Adrenal gland (tissue), 12 donors: ENCODE data around the gene ZNF813. TPM values are rescaled to one million over a fixed set of nuclear protein-coding genes. Genes with fewer than 3 reads are reported as not detected.

Source experiments
- DNase-seq, 7 donors: peaks; one replicate each; pipeline ENCODE4 v3.0.0-alpha.2; 2019 to 2020
- H3K27ac ChIP-seq, 5 donors: fragments of 200-600 bp; sonication (generic) in 4 of 5; 1 replicate in 3 of 5; 2 replicates in 2 of 5; pipeline versions ENCODE4 v1.5.1 to v1.8.0; 2016 to 2020; ENCODE audit warnings: mild to moderate bottlenecking in 1 of 5
- H3K27me3 ChIP-seq: fragments of 200-600 bp; 2 replicates; pipeline ENCODE4 v1.8.0; 2021
- H3K36me3 ChIP-seq, 2 donors: fragments of 200-600 bp; replicated peaks in 1 of 2; 1 replicate in 1 of 2; 2 replicates in 1 of 2; pipeline versions ENCODE4 v1.5.1 to v1.8.0; 2018 to 2022
- H3K4me1 ChIP-seq, 2 donors: fragments of 200-600 bp; replicated peaks in 1 of 2; 1 replicate in 1 of 2; 2 replicates in 1 of 2; pipeline versions ENCODE4 v1.5.1 to v1.8.0; 2018 to 2021
- H3K4me3 ChIP-seq, 4 donors: fragments of 200-600 bp; sonication (generic) in 3 of 4; one replicate each; pipeline ENCODE4 v1.5.1; 2016 to 2018
- H3K9me3 ChIP-seq, 3 donors: fragments of 200-600 bp; sonication (generic) in 1 of 3; replicated peaks in 1 of 3; 1 replicate in 2 of 3; 2 replicates in 1 of 3; pipeline versions ENCODE4 v1.5.1 to v1.8.0; 2016 to 2021
- POLR2A ChIP-seq, 2 donors: fragments of 450-650 bp; IDR thresholded peaks; one replicate each; pipeline ENCODE4 v1.6.1; 2017; ENCODE audit warnings: antibody characterized with exemption in 2 of 2, mild to moderate bottlenecking in 2 of 2, moderate library complexity in 1 of 2
- WGBS, 4 donors: extraction: QIAGEN DNeasy Blood & Tissue Kit in 2 of 4; methylation state at CpG; one replicate each; pipeline versions ENCODE4 v1.1.5 to v1.1.7; 2013 to 2017; 5-methylcytosine and 5-hydroxymethylcytosine counted together
- intact Hi-C, 2 donors: fragments of 100-400 bp; cut with DNase I; formaldehyde crosslinking; loops; one replicate each; pipeline versions ENCODE4 v1.14.1 to v1.15.0; 2022 to 2023
- polyA plus RNA-seq, 3 donors: library from polyadenylated mRNA; stranded (reverse); fragments of 200-250 nt in 2 of 3; fragments of 350-450 nt in 1 of 3; fragmentation: Illumina TruSeq in 1 of 3; extraction: RNeasy Lipid Tissue Mini Kit (QIAGEN cat#74804) in 1 of 3; gene quantifications; one replicate each; pipeline ENCODE4 v1.2.3, GENCODE V29; 2013 to 2014
- total RNA-seq, 9 donors: library from RNA; depleted of rRNA in 4 of 9; stranded (reverse); fragments of >200 nt in 4 of 9; fragments of 120-200 nt in 1 of 9; fragmentation: NEBNext Ultra II Directional in 1 of 9; extraction: Animal tissue kit (Norgen Biotek cat#: 25700) in 1 of 9; gene quantifications; one replicate each; pipeline versions ENCODE4 v1.1.0 to v1.2.4, GENCODE V29; 2013 to 2023
- TF ChIP-seq, protein P1 (sequence below), 6 experiments: fragments of 450-650 bp in 4 of 6; fragments of 200-600 bp in 2 of 6; sonication (generic) in 1 of 6; IDR thresholded peaks; 1 replicate in 5 of 6; 2 replicates in 1 of 6; pipeline versions ENCODE4 v1.5.1 to v1.8.0; 2016 to 2021; ENCODE audit warnings: antibody characterized with exemption in 6 of 6, mild to moderate bottlenecking in 2 of 6, moderate library complexity in 1 of 6
- donor health status: healthy with polysubstance abuse.
- donor health status: Bipolar disorder and iron deficiency.
- donor health status: DM: yes; HTN: yes; CAD: no.
- donor health status: DM: no; HTN: no; CAD: no.
- donor health status: DM: no; HTN: no; CAD: no.
- donor health status: DM: yes; HTN: yes; CAD: no.

Gene ZNF813
- total and polyA plus RNA-seq, 12 donors = 0.51 to 6.4 (median 2.5) TPM

DNA sequence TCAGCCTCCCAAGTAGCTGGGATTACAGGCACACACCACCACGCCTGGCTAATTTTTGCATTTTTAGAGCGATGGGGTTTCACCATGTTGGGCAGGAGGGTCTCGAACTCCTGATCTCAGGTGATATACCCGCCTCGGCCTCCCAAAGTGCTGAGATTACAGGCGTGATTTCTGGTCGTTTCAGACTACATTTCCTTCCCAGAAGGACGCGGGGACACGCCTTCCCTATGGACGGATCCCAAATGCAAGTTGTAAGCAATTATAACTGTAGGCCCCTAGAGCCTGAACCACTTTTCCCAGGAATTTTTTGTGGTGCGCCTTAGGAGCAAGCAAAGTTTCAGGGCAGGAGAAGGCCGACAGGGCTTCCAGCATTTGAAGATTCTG, 52.6 kb downstream of the ZNF813 start:
- intact Hi-C loops = no loop called here

DNA sequence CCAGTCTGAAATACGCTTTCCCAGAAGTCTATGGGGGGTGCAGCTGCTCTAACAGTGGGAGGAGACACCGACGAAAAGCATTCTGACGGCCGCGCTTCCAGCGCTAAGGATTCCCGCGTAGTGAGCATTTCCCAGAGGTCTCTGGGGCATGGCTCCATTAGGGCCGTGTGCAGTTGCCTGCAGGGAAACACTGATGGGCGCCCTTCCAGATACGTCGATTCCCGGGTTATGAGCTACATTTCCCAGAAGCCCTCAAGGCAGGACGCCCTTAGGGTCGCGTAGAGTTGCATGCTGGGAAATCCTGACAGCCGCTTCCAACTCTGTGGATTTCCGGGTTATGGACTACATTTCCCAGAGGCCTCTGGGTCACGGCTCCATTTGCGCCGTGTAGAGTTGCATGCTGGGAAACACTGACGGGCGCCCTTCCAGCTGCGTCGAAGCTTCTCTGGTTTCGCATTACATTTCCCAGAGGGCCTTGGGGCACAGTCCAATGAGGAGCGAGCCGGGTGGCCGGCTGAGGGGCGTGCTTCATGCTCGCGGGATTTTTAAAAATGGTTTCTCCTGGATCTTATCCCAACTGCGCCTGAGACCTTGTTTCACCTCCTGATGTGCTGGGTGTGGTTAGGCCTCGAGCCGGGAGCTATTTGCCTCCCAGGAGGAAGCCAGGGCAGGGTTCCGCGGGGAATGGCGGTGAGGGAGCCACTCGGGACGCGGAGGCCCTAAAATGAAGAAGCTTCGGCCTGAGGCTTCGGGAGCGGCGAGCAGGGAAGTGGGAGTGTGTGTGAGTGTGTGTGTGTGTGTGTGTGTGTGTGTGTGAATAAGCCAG, 53.2 kb downstream of the ZNF813 start:
- Histone ChIP-seq H3K4me3 (peak overlapping the region in 2 of 4 donors; percentile 31 to 55), H3K27me3 (no peaks in the 10 kb centered on the region), H3K9me3 (peaks cover 0 to 6% (median 0%) of the 10 kb centered on the region in 3 donors), H3K4me1 (peaks cover 0 to 9% of the 10 kb centered on the region in 2 donors), H3K27ac (peak overlapping the region; percentile 24 to 90 (median 74)), H3K36me3 (no peaks in the 10 kb centered on the region)
- WGBS, 4 donors = 0 to 2% (median 1%) methylated on average over 10 to 46 of the region's 46 CpGs
- intact Hi-C loops = no loop called here
- TF ChIP-seq POLR2A (IDR thresholded peaks at IDR 0.05) = no peak
- DNase-seq = peak; percentile 97 to 99 (median 97)

More for the DNA sequence above, 52.6 kb downstream of the ZNF813 start:
- Histone ChIP-seq H3K9me3 (no peaks in the 10 kb centered on the region), H3K36me3 (no peaks in the 10 kb centered on the region), H3K4me3 (peak overlapping the region in 2 of 4 donors; percentile 13 to 55), H3K4me1 (peaks cover 0 to 9% of the 10 kb centered on the region in 2 donors), H3K27me3 (no peaks in the 10 kb centered on the region), H3K27ac (peak overlapping the region; percentile 24 to 90 (median 74))
- TF ChIP-seq, protein P1, sequence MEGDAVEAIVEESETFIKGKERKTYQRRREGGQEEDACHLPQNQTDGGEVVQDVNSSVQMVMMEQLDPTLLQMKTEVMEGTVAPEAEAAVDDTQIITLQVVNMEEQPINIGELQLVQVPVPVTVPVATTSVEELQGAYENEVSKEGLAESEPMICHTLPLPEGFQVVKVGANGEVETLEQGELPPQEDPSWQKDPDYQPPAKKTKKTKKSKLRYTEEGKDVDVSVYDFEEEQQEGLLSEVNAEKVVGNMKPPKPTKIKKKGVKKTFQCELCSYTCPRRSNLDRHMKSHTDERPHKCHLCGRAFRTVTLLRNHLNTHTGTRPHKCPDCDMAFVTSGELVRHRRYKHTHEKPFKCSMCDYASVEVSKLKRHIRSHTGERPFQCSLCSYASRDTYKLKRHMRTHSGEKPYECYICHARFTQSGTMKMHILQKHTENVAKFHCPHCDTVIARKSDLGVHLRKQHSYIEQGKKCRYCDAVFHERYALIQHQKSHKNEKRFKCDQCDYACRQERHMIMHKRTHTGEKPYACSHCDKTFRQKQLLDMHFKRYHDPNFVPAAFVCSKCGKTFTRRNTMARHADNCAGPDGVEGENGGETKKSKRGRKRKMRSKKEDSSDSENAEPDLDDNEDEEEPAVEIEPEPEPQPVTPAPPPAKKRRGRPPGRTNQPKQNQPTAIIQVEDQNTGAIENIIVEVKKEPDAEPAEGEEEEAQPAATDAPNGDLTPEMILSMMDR (IDR thresholded peaks at IDR 0.05) = peak in 1 of 6 experiments; percentile 7
- no peak for TF ChIP-seq POLR2A (IDR thresholded peaks at IDR 0.05)
- 58 to 67% (median 66%) methylated on average over 11 to 13 of the region's 13 CpGs for WGBS, 4 donors
- no peak for DNase-seq

DNA sequence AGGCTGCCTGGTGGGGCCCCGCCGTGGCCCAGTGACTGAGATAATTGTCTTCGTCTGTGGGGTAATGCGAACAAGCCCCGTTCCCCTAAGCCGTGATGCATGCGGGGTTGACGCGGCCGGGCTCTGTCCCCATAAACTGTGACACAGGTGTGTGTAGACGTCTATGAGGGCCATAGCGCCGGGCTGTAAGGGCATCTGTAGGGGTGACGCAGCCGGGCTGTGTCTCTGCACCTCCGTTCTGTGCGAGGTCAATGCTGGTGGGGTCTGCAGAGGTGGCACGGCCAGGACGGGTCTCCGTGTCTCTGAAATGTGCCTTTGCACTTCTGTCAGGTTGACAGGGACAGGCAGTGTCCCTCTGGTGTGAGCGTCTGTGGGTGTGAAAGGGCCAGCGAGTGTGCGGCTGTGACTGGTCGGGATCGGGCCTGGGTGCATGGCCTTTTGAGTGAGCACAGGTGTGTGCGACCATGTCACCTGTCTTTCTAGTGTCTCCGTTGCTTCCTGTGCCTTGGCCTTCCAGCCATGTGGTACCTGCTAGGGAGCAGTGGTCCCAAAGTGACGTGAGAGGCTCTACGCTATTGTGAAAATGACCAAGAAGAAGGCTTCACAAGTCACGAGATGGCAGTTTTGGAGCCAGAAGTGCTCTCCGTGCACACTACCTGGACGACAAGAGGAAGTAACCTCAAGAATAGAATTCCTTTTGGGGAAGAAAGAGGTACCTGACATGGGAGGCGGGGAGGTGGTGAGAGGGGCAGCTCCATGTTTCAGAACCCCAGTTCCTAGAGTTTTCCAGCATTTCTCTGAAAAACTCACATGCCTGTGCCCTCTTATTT, 54.1 kb downstream of the ZNF813 start:
- 20 to 52% (median 28%) methylated on average over 11 to 33 of the region's 33 CpGs for WGBS, 4 donors
- DNase-seq = peak in 2 of 7 donors; percentile 32 to 55
- Histone ChIP-seq H3K4me1 (peaks cover 0 to 9% of the 10 kb centered on the region in 2 donors), H3K4me3 (peak overlapping the region in 2 of 4 donors; percentile 31 to 55), H3K9me3 (peaks cover 0 to 10% (median 0%) of the 10 kb centered on the region in 3 donors), H3K27me3 (no peaks in the 10 kb centered on the region), H3K36me3 (no peaks in the 10 kb centered on the region), H3K27ac (peak overlapping the region in 1 of 5 donors; percentile 90)
- intact Hi-C loops = no loop called here
- TF ChIP-seq POLR2A (IDR thresholded peaks at IDR 0.05) = no peak
- TF ChIP-seq, protein P1 (IDR thresholded peaks at IDR 0.05) = no peak

DNA sequence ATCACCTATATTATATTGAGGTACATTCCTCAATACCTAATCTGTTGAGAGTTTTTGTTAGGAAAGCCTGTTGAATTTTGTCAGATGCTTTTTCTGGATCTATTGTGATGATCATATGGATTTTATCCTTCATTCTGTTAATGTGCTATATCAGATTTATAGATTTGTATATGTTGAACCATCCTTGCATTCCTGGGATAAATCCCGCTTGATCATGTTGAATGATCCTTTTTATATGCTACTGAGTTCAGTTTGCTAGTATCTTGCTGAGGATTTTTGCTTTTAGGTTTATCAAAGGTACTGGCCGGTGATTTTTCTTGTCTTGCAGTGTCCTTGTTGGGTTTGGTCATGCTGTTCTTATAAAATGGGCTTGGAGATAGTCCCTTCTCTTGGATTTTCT, 58.4 kb downstream of the ZNF813 start:
- no peak overlapping the region for H3K4me3 ChIP-seq
- H3K9me3 ChIP-seq = peaks cover 0 to 10% (median 0%) of the 10 kb centered on the region in 3 donors
- intact Hi-C loops = no loop called here
- H3K27ac ChIP-seq = no peak overlapping the region
- no peak for DNase-seq
- H3K27me3 ChIP-seq = no peaks in the 10 kb centered on the region
- WGBS, 4 donors = 93 to 99% (median 96%) methylated on average over 2 of the region's 2 CpGs
- no peak for TF ChIP-seq POLR2A (IDR thresholded peaks at IDR 0.05)
- TF ChIP-seq, protein P1 (IDR thresholded peaks at IDR 0.05) = no peak
- peaks cover 0 to 4% of the 10 kb centered on the region in 2 donors for H3K4me1 ChIP-seq
- no peaks in the 10 kb centered on the region for H3K36me3 ChIP-seq
